ENCODE measurements around the gene TNFAIP6.

The TNFAIP6 gene

GRCh38 chr2:151422917-151423439 lies 65.6 kb downstream of the TNFAIP6 start:
- DNase-seq: no peak

- no peak for DNase-seq
Measured at GRCh38 chr2:151423760-151424159, 66.4 kb downstream of the TNFAIP6 start.
